ENCODE results near the gene AVEN. TPM values are rescaled to one million over a fixed set of nuclear protein-coding genes. Genes with fewer than 3 reads are reported as not detected.

AVEN gene
- total and polyA plus RNA-seq, 2 of the 8 experiments (the other 6 are each of a cell fraction or from before 2014, with no cell fraction given) = 5.5 to 17.0 TPM

DNA sequence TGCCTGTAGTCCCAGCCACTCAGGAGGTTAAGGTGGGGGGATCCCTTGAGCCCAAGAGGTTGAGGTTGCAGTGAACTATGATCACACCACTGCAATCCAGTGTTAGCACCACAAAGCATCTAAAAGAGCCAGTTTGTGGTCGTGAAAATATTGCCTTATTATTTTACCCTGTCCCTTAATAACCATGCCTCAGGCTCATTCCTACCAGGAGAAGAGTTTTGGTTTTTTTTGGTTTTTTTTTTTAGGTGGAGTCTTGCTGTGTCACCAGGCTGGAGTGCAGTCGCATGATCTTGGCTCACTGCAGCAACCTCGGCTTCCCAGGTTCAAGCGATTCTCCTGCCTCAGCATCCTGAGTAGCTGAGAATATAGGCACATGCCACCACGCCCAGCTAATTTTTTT lies 17.9 kb upstream of the AVEN start:
- H3K9me3 ChIP-seq (ENCODE audit: insufficient read depth in 2 of 2, low read depth in 1 of 2, low read length in 1 of 2) = no peaks in the 10 kb centered on the region
- POLR2A ChIA-PET (ENCODE audit: partially characterized antibody) = interaction anchor here (1.0 kb wide), 1 partner anchor 9 kb away, joined by 4 read pairs; no protein-coding TSS in a partner anchor
- TF ChIP-seq JUN (IDR thresholded peaks at IDR 0.05; ENCODE audit: low read depth, low read length) (no peak), YY1 (IDR thresholded peaks at IDR 0.05; ENCODE audit: low read depth, low read length) (no peak)

More for the DNA sequence above, 17.9 kb upstream of the AVEN start:
- no peaks in the 10 kb centered on the region for H3K79me1 ChIP-seq (ENCODE audit: low read depth, low read length)
- no peaks in the 10 kb centered on the region for H4K20me1 ChIP-seq (replicated peaks in 1 of 2; ENCODE audit: control insufficient read depth in 1 of 2, insufficient read depth in 2 of 2, low read length in 2 of 2)
- H2BK120ac ChIP-seq (replicated peaks; ENCODE audit: low read depth, low read length) = no peak overlapping the region
- no peak overlapping the region for H3K4me2 ChIP-seq (ENCODE audit: insufficient read depth in 1 of 2, low read depth in 2 of 2, low read length in 2 of 2)
- H3K14ac ChIP-seq (ENCODE audit: insufficient read length) = no peak overlapping the region
- H3K4me1 ChIP-seq (replicated peaks in 1 of 4; ENCODE audit: control insufficient read depth in 3 of 4, insufficient read depth in 4 of 4, low read length in 3 of 4) = no peaks in the 10 kb centered on the region
- no peak overlapping the region for H3K18ac ChIP-seq (ENCODE audit: extremely low read depth, low read length)
- H3K27me3 ChIP-seq (replicated peaks in 1 of 4; ENCODE audit: control insufficient read depth in 3 of 4, extremely low read depth in 1 of 4, insufficient read depth in 3 of 4, low read length in 3 of 4) = no peaks in the 10 kb centered on the region
- H3K27ac ChIP-seq (ENCODE audit: low read depth, low read length) = no peak overlapping the region
- DNase-seq (ENCODE audit: low read depth in 1 of 2, low spot score in 2 of 2) (no peak), FAIRE-seq (no peak)
- no peaks in the 10 kb centered on the region for H3K79me2 ChIP-seq (ENCODE audit: control insufficient read depth in 1 of 2, insufficient read depth in 2 of 2, low read length in 2 of 2)
- H3K56ac ChIP-seq (replicated peaks; ENCODE audit: insufficient read length, low read depth, low read length) = no peak overlapping the region
- no peak overlapping the region for H3K9ac ChIP-seq (replicated peaks in 1 of 4; ENCODE audit: extremely low read depth in 1 of 4, low read depth in 3 of 4, low read length in 3 of 4)
- H2BK15ac ChIP-seq (ENCODE audit: low read length) = no peak overlapping the region
- no peak overlapping the region for H4K91ac ChIP-seq (replicated peaks; ENCODE audit: insufficient read length, low read length)
- H3K4me3 ChIP-seq (ENCODE audit: extremely low read depth in 1 of 4, insufficient read depth in 2 of 4, low read depth in 3 of 4, low read length in 4 of 4) = no peak overlapping the region
- H2AK5ac ChIP-seq (ENCODE audit: low read depth, low read length) = no peak overlapping the region
- no peaks in the 10 kb centered on the region; the same call in 1 of the 2 replicates for H3K23me2 ChIP-seq (ENCODE audit: low read depth, low read length)
- H2BK12ac ChIP-seq (ENCODE audit: low read depth, low read length) = no peak overlapping the region
- no peak overlapping the region for H3K23ac ChIP-seq (ENCODE audit: insufficient read length)
- H2AFZ ChIP-seq (ENCODE audit: low read length) = no peak overlapping the region
- no peak overlapping the region for H4K8ac ChIP-seq (ENCODE audit: extremely low read depth, insufficient read depth, low read length)
- no peak overlapping the region for H3K4ac ChIP-seq (replicated peaks; ENCODE audit: insufficient read length, low read depth, low read length)
- 92% methylated on average over 5 of the region's 5 CpGs; no CpG with 5 or more reads in 1 of the 2 experiments for WGBS, 2 experiments (ENCODE audit: extremely low coverage in 1 of 2, insufficient coverage in 1 of 2, insufficient read length in 1 of 2, insufficient replicate concordance in 2 of 2, low coverage in 1 of 2, low lambda C conversion rate in 2 of 2, missing lambda C conversion rate in 1 of 2)
- H2BK20ac ChIP-seq (ENCODE audit: low read length) = no peak overlapping the region
- CTCF ChIA-PET (ENCODE audit: partially characterized antibody) = no interaction called here
- no peak overlapping the region for H4K5ac ChIP-seq (ENCODE audit: insufficient read length, low read depth, low read length)
- no peaks in the 10 kb centered on the region for H3K36me3 ChIP-seq (ENCODE audit: control insufficient read depth in 2 of 4, insufficient read depth in 4 of 4, low read length in 3 of 4)
- H2BK5ac ChIP-seq (ENCODE audit: low read depth, low read length) = no peak overlapping the region

Measured in H1 (cell line).